Upper lobe of left lung (tissue), 4 donors: Measurements from ENCODE around the gene GSAP.

Experiments
- CTCF ChIP-seq, 6 experiments: fragments of 450-650 bp in 4 of 6; fragments of 200-600 bp in 2 of 6; sonication (generic) in 2 of 6; IDR thresholded peaks; one replicate each; pipeline ENCODE4 v1.5.1; 2016 to 2019; ENCODE audit warnings: antibody characterized with exemption in 6 of 6
- EP300 ChIP-seq, 4 donors: sonication (generic); formaldehyde crosslinking; IDR thresholded peaks; one replicate each; pipeline ENCODE4 v1.5.1; 2017; ENCODE audit warnings: antibody characterized with exemption in 4 of 4, control low read depth in 2 of 4
- POLR2A ChIP-seq, 4 donors: fragments of 450-650 bp; IDR thresholded peaks; one replicate each; pipeline ENCODE4 v1.5.1; 2016 to 2017; ENCODE audit warnings: antibody characterized with exemption in 4 of 4, mild to moderate bottlenecking in 2 of 4
- POLR2AphosphoS5 ChIP-seq, 2 donors: sonication (generic); formaldehyde crosslinking; IDR thresholded peaks; one replicate each; pipeline ENCODE4 v1.5.1; 2017; ENCODE audit warnings: antibody characterized with exemption in 2 of 2

DNA sequence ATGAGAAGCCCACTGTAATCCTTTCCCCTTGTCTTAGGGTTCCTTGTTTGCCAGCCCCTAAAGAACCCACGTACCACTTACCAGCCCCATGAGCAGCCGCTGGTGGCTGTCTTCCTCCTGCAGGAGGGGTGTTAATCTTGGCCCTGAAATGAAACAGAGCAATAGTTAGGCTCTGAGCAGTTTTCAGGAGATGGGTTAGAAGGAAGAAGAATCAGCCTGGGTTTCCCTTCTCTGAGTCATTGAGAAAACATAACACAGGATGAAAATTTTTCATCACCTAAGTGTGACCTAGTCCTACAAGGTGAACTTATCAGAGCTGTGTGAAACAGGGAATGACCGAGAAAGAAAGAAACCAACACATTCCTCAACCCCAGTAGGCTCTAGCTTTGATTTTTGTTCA is 90.0 kb downstream of the GSAP start:
- TF ChIP-seq POLR2AphosphoS5 (IDR thresholded peaks at IDR 0.05) = no peak
- TF ChIP-seq POLR2A (IDR thresholded peaks at IDR 0.05) = no peak
- no peak for TF ChIP-seq CTCF (IDR thresholded peaks at IDR 0.05)
- TF ChIP-seq EP300 (IDR thresholded peaks at IDR 0.05) = no peak
